Erythroblast (primary cell): ENCODE results near the gene KRT76.

ENCODE experiments used
- GATA1 ChIP-seq: IDR thresholded peaks from 2 replicates; pipeline ENCODE4 v1.6.1; 2011; ENCODE audit warnings: low read depth, mild to moderate bottlenecking, control low read depth, low read length, moderate library complexity
- POLR2A ChIP-seq: IDR thresholded peaks from 2 replicates; pipeline ENCODE4 v1.6.1; 2011; ENCODE audit warnings: mild to moderate bottlenecking, low read length

GRCh38 chr12:52771505-52771904 is 5.6 kb downstream of the KRT76 start:
- TF ChIP-seq POLR2A: no peak
- no peak for TF ChIP-seq GATA1
